Neural progenitor cell (in vitro differentiated cells): ENCODE data around the gene UBXN6.

ENCODE experiments used
- EZH2 ChIP-seq: fragments of 200-600 bp; sonication (generic); IDR thresholded peaks from 2 replicates; pipeline ENCODE4 v1.6.1; 2017; ENCODE audit warnings: antibody characterized with exemption, mild to moderate bottlenecking, moderate library complexity
- TF ChIP-seq, protein P1 (sequence below): fragments of 200-600 bp; sonication (generic); IDR thresholded peaks from 2 replicates; pipeline ENCODE4 v1.5.1; 2017; ENCODE audit warnings: antibody characterized with exemption, mild to moderate bottlenecking

DNA sequence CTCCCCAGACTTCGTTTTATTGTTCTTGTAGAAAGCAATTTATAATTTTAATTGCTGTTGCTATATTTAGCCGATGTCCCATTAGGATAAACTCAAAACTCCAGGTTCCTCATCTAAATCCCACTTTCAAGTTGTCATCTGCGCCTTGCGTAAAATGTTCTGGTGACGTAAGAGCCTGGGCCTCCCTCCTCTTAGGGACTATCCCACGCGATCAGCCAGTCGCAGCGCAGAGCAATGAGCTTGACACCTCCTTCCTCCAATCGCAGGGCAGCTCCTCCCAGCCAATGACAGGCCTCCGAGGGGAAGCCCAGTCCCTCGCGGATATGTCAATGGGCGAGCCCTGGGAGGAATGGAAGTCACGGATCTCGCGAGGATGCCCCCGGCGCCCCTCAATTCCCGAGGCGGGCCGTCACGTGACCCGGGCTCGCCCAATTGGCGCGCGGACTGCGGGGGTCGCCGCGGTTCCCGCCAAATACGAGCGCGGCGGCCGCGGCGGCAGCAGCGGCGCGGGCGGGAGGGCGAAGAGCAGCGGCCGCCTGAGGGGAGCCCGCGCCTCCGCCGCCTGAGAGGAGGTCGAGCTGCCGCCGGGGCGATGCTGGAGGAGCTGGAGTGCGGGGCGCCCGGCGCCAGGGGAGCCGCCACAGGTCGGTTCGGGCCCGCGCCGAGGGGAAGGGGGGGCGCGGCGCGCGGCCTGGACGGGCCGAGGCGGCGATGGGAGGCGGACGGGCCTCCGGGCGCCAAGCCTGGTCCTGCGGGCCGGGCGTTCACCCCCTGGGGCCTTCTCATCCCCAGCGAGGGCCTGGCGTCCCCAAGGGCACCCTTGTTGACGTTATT lies 55.2 kb downstream of the UBXN6 start, which contains the start of gene CHAF1A:
- TF ChIP-seq, protein P1, sequence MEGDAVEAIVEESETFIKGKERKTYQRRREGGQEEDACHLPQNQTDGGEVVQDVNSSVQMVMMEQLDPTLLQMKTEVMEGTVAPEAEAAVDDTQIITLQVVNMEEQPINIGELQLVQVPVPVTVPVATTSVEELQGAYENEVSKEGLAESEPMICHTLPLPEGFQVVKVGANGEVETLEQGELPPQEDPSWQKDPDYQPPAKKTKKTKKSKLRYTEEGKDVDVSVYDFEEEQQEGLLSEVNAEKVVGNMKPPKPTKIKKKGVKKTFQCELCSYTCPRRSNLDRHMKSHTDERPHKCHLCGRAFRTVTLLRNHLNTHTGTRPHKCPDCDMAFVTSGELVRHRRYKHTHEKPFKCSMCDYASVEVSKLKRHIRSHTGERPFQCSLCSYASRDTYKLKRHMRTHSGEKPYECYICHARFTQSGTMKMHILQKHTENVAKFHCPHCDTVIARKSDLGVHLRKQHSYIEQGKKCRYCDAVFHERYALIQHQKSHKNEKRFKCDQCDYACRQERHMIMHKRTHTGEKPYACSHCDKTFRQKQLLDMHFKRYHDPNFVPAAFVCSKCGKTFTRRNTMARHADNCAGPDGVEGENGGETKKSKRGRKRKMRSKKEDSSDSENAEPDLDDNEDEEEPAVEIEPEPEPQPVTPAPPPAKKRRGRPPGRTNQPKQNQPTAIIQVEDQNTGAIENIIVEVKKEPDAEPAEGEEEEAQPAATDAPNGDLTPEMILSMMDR: no peak
- TF ChIP-seq EZH2: no peak
